ENCODE data around the gene FBXW2.

The FBXW2 gene

GRCh38 chr9:120745278-120745677 lies 47.9 kb downstream of the FBXW2 start:
- DNase-seq (ENCODE audit: low spot score) (no peak), FAIRE-seq (no peak)

GRCh38 chr9:120742951-120743416 lies 50.2 kb downstream of the FBXW2 start:
- no peak for FAIRE-seq
- peak; percentile 49 for DNase-seq (ENCODE audit: low spot score)

- no peak for DNase-seq (ENCODE audit: low spot score)
- FAIRE-seq = no peak
Observed at GRCh38 chr9:120741701-120742100, 51.5 kb downstream of the FBXW2 start.

DNA sequence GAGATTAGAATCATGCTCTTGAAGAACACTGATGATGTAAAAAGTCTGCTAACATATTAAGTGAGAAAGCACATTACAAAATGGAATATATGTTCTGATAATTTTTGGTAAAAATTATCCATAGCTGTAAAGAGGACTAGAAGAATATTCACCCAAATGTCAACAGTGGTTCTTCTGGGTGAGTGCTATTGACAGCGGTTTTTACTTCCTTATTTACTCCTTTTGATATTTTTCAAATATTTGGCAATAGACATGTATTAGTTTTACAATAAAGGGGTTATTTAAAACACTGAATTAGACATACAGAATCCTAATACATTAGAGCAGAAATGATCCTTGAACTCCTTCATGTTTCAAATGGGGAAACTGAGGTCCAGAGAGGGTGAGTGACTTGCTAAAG lies 52.0 kb downstream of the FBXW2 start:
- DNase-seq (ENCODE audit: low spot score) (no peak), FAIRE-seq (no peak)

DNA sequence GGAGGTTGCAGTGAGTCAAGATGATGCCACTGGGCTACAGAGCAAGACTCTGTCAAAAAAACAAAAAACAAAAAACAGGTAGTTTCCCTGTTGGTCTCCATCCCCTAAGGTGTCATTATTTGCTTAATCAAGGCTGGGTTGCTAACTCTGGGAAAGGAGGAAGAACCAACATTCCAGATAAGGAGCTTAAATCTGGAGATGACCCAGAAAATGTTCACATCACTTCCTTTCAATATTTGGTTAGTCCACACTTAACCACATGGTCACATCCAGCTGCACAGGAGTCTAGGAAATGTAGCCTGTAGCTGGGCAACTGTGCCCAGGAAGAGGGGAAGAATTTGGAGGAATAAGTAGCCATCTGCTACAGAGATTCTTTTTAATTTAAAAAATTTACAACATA lies 53.1 kb downstream of the FBXW2 start:
- DNase-seq (ENCODE audit: low spot score) (no peak), FAIRE-seq (no peak)

- DNase-seq (ENCODE audit: low spot score) (no peak), FAIRE-seq (no peak)
Observed at GRCh38 chr9:120737416-120738165, 55.6 kb downstream of the FBXW2 start.

DNA sequence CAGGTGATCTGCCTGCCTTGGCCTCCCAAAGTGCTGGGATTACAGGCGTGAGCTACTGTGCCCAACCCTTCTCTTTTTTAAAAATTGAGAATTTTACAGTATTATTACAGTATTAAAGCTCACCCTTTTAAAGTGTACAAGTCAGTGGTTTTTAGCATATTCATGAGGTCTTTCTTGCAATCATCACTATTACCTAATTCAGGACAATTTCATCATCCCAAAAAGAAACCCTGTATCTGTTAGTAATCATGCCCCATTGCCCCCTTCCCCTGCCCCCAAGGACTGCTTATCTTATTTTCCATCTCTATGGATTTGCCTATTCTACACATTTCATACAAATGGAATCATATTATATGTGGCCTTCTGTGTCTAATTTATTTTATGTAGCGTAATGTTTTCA lies 56.3 kb downstream of the FBXW2 start:
- FAIRE-seq (no peak), DNase-seq (ENCODE audit: low spot score) (no peak)

- no peak for FAIRE-seq
- no peak for DNase-seq (ENCODE audit: low spot score)
Observed at GRCh38 chr9:120735415-120736126, 57.6 kb downstream of the FBXW2 start.

DNA sequence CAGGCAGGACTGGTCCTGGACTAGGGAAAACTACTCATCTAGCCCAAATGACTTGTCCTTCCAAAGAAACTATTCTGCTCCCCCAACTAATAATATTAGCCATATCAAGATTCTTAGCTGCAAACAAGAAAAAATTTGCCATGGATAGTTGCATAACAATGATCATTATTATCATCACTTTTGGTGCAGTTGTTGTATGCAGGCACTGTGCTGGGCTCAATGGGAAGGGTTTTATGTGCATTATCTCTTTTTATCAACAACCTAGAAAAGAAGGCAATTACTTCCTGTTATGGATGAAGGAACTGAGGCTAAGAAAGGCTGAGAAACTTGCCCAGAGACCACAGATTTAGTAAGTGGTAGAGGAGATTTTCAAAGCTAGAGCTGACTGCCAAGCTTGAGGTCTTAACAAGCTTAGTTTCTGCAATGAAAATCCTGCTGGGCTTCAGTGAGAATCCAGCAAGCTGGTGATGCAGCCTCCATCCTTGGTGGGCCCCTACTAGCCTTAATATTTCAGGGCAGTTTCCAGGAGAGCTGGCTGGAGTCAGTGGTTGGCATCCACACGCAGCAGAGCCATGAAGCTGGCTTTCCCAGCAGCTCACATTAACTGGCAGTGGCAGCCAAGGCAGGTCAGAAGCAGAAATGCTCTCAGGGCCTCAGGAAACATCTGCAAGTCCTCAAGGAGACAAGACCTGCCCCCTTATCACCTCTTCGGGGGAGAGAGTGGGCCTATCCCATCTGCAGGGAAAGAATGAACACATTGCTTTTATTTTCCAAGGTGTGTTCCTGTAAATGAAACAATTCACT lies 58.4 kb downstream of the FBXW2 start:
- no peak for FAIRE-seq

GRCh38 chr9:120733190-120733589 lies 60.0 kb downstream of the FBXW2 start:
- no peak for FAIRE-seq
- DNase-seq (ENCODE audit: low spot score) = no peak

More for the DNA sequence above, 58.4 kb downstream of the FBXW2 start:
- DNase-seq (ENCODE audit: low spot score) = no peak

GRCh38 chr9:120730654-120731514 lies 62.3 kb downstream of the FBXW2 start:
- FAIRE-seq (no peak), DNase-seq (ENCODE audit: low spot score) (peak; percentile 75)

DNA sequence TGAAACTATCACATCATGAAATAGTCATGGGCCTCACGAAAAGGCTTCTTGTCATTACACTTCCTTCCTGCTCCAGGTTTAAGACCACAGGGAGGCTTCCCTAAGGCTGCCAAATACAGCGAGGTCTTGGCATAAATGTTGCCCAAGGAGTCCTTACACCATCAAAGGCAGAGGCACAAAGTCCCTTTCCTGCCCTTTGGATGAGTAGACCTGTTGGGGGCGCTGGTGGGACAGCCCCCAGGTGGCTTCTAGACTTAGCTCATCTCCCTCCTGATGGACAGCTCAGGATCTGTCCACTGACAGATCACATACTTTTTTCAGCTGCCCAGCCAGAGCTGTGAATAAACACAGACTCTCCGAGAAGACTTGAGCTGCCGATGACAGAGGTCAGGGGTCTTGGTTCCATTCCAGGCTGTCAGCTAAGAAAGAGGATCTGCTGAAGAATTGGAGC lies 63.4 kb downstream of the FBXW2 start:
- FAIRE-seq = no peak
- no peak for DNase-seq (ENCODE audit: low spot score)

DNA sequence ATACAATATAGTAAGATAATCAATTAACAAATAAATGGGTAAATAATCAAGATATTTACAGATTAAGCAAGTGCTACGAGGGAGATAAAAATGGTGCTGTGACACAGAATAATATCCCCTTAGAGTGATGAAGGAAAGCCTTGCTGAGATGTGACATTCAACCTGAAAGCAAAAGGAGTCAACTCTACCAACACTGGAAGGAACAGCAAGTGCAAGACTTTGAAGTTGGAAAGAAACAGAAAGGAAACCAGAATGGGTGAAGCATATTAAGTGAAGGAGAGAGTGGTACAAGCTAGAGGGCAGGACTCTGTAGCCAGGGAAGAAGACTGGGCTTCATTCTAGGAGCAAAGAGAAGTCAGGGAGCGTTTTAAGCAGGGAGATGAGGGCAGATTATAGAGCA lies 66.7 kb downstream of the FBXW2 start:
- DNase-seq (ENCODE audit: low spot score) = no peak
- FAIRE-seq = no peak

DNA sequence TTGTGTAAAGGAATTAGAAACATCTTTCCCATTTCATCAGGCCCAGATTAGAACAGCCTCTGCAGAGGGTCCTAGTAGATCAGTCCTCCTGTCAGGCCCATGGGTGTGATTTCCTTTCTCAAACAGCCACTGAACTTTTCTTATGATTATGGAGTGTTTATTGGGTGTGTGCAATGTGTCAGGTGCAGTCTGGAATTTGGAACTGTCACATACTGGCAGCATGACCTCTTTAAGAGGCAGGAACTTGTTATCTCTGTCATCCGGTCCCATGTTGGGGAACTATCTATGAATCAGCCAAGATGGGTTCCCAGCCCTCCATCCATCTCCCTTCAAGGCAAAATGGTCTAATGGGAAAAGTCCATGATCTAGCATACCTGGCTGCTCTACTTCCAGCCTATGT lies 67.3 kb downstream of the FBXW2 start:
- DNase-seq (ENCODE audit: low spot score) = no peak
- FAIRE-seq = no peak

DNA sequence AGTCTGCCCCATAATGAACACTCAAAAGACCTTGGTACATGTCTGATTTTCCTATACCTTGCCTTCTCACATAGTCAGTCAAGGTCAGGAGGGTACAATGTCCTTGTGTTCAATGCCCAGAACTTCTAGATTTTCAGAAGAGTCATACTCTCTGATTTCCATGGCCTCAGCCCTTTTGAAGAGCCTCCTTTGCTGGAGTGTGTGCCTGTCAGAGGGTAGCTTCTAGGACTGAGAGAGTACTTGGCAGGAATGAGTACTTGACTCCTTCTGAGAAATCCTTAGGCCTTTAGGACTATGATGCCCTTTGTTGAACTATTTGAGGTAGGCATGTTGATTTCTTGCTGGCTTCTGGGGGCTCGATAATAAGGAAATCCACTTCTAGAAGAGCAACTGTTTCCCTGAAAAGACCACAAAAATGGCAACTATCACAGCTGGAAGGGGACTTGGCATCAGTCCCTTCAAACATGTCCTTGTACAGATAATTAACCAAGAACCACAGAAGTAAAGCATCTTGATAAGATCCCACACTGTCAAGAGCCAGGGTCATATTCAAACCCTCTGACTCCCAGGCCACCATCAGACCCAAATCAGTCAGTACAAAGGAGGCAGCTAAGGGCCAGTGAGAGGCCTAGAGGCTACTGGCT lies 68.3 kb downstream of the FBXW2 start:
- DNase-seq (ENCODE audit: low spot score) (no peak), FAIRE-seq (no peak)

GRCh38 chr9:120723565-120723964 lies 69.7 kb downstream of the FBXW2 start:
- FAIRE-seq (no peak), DNase-seq (ENCODE audit: low spot score) (no peak)

DNA sequence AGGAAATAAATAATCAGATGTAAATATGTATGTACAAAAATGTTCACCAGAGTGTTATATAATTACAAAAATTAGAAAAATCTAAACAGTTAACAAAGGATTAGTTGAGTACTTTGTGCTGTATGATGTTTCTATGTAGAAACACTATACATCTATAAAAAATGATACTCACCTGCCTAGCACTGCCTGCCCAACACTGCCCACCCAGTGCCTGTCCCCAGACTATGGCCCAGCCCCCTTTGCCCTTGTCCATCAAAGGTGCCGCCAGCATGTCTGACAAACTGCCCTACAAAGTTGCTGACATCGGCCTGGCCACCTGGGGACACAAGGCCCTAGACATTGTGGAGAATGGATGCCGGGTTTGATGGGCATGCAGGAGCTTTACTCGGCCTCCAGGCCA lies 72.8 kb downstream of the FBXW2 start:
- no peak for FAIRE-seq
- no peak for DNase-seq (ENCODE audit: low spot score)

DNA sequence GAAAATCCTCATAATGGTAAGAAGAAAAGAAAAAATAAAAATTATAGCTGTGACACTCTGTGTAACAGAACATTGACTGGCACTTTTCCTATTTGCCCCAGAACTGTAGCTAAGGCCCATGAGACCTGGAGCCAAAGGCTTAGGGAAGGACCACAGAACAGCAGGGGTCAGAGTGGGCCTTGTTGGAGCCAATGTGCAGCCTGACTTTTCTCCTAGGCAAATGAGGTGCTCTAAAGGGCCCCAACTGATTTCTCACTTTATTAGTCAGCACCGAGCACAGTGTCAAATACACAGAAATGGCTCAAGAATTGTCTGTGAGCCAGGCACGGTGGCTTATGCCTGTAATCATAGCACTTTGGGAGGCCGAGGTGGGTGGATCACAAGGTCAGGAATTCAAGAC lies 74.9 kb downstream of the FBXW2 start:
- no peak for FAIRE-seq
- no peak for DNase-seq (ENCODE audit: low spot score)

- DNase-seq (ENCODE audit: low spot score) = no peak
- FAIRE-seq = no peak
Observed at GRCh38 chr9:120717176-120717575, 76.0 kb downstream of the FBXW2 start.

GRCh38 chr9:120716483-120716882 lies 76.7 kb downstream of the FBXW2 start:
- DNase-seq (ENCODE audit: low spot score) (no peak), FAIRE-seq (no peak)

Measured in urothelium cell line (cell line).